HL-60/S4 (cell line): ENCODE data around the gene C19orf67.

Source experiments
- in situ Hi-C: fragments of 300-500 bp; cut with MboI; formaldehyde crosslinking; loops from 2 replicates; pipeline ENCODE4 v1.14.3; 2022; ENCODE audit warnings: low sequenced_read_pairs

Gene C19orf67

DNA sequence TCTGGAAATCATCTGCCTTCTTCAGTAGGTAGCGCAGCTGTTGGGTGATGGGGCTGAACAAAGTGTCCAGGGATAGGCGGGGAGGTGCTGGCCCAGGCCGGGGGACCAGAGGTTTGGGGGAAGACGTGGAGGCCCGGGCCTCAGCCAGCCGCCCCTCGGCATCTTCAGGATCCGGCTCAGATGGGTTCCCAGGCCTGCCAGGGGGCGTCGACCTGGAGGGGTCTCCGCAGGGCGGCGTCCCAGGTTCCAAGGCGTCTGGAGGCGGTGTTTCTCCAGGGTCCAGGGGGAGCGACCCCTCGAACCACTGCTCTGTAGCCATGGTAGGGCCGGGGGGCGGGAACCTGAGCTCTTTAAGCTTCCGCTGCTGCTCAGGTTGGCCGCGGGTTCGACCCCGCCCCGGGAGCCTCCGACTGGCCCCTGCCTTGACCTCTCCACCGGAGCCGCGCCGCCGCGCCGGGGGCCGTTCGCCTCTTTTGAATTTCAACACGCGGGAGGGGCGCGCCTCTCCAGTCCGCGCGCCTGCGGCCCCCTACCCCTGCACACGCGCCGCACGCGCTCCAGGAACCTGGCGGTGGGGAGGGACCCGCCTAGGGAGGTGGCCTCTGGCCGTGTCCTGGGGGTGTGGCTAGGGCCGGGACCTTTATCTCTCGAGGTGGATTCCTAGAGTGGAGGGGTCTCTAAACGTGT, at the start of gene C19orf67:
Gene C19orf67 (minus strand): TSS at position 475 of the 687 bp plus-strand sequence. CDS start 156 bp downstream, at position 319.
- in situ Hi-C loops, result no loop called here

DNA sequence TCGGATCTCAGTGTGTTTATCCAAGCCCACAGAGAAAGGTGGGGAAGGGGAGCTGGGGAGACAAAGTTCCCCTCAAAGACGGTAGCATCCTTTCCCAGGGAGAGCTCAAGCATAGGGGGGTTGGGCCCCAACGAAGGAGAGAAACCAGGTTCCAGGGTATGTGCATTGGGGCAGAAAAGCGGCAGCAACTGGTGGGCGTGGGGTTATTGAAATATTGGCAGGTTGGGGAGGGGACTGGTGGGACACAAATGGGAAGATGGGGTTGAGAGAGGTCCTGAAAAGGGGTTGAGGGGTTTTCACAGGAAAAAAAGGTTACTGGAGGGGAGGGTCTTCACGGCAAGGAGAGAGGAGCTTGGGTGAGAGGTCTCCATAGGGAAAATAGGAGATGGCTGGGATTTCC, 49.8 kb upstream of the C19orf67 start:
- in situ Hi-C loops, result no loop called here

DNA sequence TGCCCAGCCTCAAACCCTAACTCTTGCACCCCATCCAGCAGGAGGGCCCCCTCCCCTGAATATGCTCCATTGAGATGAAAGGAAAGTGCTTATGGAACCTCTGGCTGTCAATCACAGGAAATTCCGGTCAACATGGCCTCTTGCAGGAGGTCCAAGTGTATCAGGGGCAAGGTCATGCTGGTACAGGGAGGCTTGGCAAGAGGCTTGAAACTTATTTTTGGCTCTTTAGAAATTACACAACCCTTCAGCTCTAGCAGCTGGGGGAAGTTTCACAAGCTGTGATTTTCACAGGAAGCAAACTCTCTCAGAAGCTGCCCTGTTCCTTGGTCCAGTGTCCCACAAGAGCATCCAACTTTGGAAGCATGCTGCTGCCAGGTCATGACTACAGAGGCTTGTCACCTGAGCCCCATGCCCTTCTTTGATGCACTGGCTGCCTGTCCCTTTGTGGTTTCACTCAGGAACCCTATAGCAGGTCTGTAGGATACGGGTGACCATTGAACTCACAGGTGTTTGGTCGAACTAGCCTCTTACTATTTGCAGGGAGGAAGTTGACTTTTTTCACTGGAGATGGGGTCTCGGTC, 42.4 kb upstream of the C19orf67 start:
- in situ Hi-C loops, result no loop called here

DNA sequence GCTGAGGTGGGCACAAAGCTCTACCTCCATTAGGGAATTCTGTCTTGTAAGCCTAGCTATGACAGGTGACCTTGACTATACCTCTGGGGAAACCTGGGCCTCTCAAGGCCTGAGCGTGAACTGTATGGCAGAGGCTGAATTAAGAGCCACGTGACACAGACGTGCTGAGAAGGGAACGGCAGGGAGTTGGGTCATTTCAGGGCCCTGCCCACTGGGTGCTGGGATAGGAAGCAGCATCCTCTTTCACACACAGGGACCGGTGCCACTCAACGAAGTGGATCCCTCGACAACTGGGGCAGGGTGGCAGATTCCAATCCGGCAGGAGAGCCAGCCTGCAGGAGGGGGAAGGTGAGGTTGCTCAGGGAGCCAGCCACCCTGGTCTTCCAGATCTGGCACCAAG, 41.6 kb upstream of the C19orf67 start:
- in situ Hi-C loops, result no loop called here

DNA sequence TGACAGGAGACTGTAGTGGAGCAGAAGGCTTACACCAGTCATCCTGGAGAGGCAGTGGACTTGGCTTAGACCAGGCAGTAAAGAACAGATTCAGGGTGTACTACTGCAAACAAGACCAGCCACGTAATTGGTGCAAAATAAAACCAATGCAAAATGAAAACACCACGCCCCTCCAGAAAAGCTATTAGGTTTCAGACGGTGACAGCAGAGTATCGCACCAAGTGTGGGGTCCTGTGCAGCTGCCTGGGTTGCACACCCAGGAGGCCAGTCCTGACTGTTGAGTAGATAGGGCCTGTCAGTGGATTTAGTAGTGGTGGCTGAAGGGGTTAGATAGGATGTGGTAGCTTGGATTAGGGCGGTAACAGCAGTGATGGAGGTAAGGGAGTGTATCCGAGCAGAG, 37.3 kb upstream of the C19orf67 start:
- in situ Hi-C loops, result no loop called here

DNA sequence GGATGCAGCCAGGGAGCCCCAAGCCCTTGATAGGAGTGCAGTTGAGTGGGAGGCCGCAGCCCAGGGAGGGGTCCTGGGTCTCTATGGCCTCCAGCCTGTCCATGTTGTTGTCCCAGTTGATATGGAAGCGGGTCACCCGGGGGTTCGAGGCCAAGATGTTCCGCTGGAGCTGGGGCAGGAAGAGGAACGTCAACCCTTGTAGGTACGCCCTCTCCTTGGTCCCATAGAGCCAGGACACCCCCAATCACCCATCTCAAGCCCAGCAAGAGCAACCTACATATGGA, 34.9 kb upstream of the C19orf67 start:
- in situ Hi-C loops, result no loop called here

DNA sequence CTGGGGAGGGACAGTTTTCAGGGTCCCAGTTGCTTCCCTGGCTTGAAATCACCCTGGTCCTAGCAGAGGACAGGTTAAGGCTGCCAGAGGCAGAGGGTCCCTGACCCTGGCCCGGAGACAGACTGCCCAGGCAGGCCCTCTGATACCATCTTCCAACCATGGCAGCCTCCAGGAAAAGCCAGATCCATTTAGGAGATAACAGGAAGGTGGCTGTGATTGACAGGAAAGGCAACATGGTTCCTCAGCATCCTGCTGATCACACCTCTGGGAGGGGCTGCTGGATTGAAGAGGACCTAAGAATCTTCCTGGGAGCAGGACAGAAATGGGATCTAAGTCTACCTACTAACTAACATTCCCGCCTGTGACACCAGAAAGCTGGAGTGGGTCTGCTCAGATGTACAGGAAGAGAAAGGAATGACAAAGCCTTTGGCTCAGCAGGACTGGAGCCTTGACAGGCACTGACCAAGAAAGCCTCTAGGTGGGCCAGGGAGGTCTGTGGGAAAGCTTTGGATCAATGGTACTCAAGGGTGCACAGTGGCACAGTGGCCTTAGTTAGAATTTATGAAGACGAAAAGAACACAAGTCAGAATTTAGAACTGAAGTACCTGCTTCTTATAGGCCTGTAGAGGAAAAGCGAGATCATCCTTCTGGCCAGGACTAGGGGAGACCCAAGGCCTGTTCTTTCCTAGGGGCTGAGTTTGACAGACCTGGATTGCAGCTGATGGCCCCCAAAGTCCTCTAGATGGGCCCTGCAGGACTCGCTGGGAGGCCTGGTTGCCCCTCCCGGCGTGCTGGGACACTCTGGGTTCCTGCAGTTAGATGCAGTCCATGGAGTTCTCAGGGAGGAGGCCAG, 34.3 kb upstream of the C19orf67 start:
- in situ Hi-C loops, result no loop called here

DNA sequence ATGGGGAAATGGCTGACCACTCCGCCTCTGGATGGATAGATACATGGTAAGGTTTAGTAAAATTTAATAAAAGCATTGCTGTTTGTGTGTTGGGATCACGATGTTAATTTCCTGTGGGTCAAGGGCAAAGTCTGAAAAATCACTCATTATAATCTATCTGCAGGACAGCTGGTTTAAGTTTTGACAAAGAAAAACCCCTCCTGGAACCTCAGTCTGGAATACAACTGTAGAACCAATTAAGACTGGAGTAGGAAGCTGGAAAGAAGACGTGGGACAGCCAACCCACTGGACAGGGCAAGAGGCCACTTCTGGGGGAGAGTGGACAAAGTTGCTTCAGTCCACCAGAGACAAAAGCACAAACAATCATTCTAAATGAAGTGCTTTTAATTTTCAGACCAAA, 33.6 kb upstream of the C19orf67 start:
- in situ Hi-C loops, result no loop called here

DNA sequence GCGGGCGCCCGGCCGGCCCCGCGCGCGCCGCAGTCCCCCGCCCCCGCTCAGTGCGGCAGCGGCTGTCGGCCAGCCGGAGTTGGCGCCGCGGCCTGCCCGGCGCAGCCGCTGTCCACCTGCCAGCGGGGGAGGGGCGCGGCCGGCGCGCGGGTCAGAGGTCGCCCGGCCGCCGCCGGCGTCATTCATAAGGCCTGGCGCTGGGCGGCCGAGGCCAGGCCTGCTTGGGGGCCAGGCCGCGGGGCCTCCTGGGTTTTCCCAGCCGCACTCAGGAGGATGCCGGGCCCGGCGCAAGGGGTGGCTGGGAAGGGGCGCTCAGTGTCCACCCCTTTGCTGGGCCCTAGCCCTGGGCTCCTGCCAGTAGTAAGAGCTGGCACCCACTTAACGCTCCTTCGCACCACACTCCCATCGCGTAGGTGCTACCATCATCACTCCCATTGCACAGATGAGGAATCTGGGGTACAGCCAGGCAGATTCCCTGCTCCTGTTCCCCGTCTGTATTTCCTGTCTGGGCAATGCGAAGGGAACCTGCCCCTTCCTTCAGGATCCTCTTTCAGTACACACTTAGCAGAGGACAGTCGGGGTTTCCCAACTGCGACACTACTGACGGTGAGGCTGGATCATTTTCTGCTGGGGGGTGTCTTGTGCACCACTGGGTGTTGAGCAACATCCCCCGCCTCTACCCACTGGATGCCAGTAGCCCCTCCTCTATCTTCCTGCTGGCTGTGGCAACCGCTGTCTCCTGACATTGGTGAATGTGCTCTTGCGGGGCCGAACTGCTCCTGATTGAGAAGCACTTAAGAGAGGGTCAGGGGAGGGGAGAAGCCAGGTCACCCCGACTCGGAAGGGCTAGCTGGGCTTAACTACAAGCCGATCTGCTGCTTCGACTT, 32.8 kb upstream of the C19orf67 start:
- in situ Hi-C loops, result no loop called here

DNA sequence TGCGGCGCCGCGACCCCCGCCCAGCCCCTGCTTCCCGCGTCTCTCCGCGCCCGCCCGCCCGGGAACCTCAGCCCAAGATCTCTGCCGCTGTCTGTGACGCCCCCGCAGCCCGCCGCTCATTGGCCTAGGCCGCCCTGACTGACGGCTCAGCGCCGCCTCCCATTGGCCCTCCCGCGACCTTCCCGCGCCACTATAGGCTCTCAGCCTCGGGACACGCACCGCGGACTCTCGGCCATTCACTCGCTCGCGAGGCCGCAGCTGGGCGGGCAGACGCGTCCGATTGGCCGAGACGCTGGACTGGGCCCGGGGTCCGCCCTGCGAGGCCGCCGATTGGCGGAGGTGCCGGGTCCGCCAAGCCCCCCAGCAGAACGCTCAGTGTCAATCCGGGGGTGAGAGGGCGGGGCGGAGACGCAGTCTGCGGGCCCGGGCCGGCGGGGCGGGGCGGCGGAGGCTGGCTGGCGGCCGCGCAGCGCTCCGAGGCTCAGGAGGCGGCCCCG, 32.1 kb upstream of the C19orf67 start, which contains the start of gene PRKACA:
Gene PRKACA (minus strand): TSS at position 95 of the 497 bp plus-strand sequence. CDS start 215 bp downstream, outside the sequence.
- in situ Hi-C loops, result no loop called here

DNA sequence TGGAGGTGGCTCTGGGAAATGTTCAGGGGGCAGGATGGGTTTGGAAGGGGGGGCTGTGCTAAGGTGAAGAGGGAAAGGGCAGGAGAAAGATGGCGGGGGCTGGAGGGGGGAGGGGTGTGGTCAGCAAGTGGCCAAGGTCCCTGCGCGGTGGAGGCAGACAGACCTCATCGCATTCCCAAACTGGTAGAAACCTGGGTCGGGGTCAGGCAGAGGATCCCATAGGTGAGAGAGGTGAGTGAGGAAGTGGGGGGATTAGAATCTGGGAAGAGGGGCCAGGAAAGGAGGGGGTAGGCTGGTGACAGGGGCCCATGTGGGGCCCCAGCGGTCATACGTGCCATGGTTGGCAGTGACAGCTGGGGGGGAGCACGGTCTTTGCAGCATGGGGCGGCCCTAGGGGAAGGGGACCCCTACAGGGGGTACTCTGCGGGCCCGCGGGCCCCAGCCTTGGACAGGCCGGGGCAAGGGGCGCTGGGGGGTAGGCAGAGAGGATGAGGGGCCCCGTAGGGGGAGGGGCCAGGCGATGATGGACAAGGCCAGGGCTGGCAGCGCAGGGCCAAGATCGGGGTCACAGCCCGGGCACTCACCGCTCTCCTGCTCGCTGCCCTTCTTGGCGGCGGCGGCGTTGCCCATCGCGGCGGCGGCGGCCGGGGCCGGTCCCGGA, 31.5 kb upstream of the C19orf67 start:
- in situ Hi-C loops, result no loop called here

DNA sequence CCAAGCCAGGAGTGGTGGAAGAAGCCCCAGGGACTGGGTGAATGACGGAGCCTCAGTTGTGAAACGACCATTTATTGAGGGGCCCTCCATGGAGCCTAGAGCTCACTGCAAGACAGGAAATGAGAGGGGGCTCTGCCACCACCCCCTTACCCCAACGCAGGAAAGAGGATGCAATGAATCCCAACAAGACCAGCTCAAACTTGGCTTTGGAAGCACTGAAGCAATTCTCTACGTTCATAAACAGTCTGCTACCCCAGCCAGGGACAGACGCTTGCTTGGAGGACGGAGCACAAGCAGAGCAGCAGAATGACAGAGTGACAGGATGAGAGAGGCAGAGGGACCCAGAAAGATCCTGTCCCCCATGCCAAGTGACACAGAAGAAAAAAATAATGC, 30.9 kb upstream of the C19orf67 start:
- in situ Hi-C loops, result no loop called here

DNA sequence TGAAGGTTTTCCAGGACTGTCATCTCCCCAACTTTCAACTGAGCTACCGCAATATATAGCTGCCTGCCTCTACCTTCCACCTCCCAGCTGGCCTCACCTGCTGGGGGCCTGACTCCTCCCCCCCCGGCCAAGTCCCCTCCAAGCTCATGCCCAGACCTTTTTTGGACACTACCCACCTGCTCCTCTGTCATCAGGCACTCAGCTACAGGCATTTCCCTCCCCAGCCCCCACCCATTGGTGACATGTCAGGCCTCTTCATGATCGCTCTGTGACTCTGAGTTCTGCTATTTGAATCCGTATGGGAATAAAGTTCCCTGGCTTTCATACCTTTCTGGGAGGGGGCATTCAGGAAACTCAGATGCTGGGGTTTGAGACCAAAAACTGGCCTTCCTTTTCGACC, 30.2 kb upstream of the C19orf67 start:
- in situ Hi-C loops, result no loop called here

DNA sequence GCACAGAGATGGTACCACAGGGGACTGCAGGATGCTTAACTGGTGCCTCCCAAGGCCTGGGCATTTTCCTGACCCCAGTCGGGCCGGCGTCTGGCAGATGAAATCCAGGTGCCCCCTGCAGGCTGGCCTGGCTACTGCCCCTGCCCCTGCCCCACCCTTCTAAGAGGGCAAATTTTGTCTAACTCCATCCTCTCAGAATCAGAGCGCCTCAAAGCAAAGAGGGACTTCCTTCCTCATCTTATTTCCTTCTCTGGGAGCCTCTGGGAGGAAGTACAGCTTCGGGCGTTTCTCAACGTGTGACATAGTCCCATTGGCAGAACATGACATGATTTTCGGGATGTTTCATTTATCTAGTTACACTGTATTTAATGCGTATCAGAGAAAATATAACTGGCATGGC, 29.3 kb upstream of the C19orf67 start:
- in situ Hi-C loops, result no loop called here

DNA sequence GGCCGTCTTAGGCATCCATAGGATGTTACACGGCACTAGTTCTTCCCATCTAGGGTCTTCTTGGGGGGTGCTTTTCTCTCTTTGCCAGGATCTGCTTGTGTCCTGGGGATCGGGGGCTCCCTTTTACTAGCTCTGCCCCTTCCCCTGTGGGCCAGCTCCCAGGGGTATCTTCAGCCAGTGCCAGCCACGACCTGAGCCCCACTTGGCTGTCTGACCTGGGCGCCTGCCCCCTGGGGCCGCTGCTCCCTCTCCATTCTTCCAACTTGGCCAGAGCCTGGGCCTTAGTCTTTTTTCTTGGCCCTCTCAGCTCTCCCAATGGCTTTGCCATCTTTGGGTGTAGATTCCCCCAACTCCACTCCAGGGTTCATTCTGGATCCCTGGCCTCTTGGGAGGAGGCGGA, 28.9 kb upstream of the C19orf67 start:
- in situ Hi-C loops, result no loop called here

DNA sequence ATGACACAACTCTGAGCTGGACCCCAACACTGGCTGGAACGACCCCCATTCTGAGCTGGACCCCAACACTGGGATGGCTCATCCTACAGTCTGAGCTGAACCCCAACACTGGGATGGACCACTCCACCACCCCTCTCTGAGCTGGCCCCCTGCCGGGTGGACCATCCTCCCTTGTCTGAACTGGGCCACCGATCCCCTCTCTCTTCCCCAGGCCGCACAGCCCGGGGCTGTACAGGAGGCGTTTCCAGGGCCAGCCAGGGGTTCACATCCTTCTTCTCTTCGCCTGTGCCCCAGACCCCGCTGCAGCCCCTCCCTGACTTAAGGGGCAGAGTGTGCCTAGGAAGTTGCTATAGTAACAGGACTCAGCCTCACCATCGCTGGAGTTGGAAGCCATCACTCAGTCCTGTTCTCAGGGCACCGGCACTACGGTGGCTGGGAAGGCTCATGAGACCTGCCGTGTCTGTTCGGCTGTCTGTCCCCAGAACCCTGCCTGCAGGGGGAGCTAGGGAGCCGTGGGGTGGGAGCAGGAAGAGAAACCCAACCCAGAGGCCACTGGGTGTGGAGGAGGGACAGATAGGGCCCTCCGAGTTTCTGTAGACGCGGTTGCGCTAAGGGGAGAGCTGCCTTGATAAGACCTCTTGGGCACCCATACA, 28.3 kb upstream of the C19orf67 start:
- in situ Hi-C loops, result no loop called here

DNA sequence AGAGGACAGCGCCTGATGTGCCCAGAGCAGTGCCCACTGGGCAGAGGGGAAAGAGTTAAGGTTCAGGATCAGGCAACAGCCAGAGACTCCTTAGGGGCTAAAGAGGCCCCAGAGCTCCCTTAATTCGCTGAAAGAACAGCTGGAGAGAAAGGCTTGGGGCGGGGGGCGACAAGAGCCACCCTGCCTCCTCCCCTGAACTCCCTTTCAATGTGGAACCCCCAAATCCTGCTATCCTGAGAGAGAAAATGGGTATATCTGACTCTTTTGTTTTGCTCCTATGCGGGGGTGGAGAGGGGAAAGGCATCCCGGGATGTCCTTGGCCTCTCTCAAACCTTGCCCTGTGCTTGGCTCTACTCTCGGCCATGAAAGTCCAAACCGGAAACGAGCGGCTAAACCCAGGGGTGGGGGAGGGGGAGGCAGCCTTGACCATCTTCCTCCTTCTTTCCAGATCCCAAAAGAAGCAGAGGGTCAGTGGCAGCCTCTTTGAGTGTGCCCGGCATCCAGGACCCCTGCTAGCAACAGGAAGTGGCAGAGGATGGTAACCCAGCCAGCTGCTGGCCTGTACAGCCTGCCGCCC, 27.3 kb upstream of the C19orf67 start:
- in situ Hi-C loops, result no loop called here

DNA sequence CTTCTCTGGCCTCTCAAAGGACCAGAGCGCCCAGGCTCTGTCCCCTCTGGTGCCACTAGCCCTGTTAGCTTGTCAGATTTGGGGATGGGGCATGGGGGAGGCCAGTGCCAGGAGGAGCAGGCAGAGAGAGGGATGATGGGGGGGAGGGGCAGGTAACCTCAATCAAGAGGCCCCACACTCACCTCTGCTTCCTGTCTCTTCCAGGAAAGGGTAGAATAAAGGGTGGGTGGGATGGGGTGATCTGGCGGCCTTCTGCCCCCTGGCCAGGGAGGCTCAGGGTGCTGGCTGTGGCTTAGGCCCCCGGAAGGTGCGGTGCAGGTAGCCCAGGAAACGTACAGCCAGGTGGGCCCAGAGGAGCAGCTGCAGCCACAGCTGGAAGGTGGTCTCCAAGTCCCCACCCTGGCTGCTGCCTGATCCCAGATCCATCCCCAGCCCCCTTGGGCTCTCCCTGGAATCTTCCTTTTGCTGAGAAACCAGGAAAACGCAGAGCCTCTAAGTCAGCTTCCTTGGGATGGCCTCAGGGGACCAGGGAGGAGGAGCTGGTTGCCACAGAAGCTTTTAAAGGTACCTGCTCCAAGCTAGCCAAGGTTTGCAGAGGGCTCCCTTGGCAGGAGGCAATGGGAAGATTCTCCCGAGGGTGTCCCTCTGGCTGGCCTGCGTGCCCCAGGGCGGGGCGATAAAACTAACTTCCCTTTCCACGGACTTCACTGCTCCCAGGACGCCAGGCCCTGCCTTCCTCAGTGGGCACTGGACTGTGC, 26.6 kb upstream of the C19orf67 start:
- in situ Hi-C loops, result no loop called here

DNA sequence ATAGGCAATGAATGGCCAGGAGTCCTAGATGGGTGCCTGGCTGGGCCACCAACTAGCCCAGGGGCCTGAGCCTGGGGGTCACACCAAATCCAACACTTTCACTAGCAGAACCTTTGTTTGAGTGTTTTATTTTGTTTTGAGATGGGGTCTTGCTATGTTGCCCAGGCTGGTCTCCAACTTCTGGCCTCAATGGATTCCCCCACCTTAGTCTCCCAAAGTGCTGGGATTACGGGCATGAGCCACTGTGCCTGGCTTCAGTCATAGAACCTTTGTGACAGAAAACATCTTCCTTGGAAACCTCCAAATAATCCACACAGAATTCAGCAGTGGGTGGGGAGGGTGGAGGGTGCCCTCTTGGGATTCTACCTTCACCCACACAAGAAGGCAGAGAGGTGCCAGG, 25.9 kb upstream of the C19orf67 start:
- in situ Hi-C loops, result no loop called here
